HG03469 (cell line): ENCODE measurements around the gene FAM124A.

Experiments used
- ATAC-seq: cut with Tn5 transposase; IDR thresholded peaks from one replicate; pipeline ENCODE4 v1.9.1; 2021; ENCODE audit warnings: mild to moderate bottlenecking, moderate library complexity, moderate number of reproducible peaks; ENCODE audit not compliant: unreplicated experiment

FAM124A gene

GRCh38 chr13:51241720-51242119 lies 19.5 kb downstream of the FAM124A start:
- no peak for ATAC-seq

- ATAC-seq, result no peak
Observed at GRCh38 chr13:51243227-51243626, 21.0 kb downstream of the FAM124A start.

GRCh38 chr13:51243832-51244231 lies 21.6 kb downstream of the FAM124A start:
- no peak for ATAC-seq

- ATAC-seq, result no peak
Observed at GRCh38 chr13:51244637-51245405, 22.6 kb downstream of the FAM124A start.

- no peak for ATAC-seq
Observed at GRCh38 chr13:51245583-51245982, 23.4 kb downstream of the FAM124A start.

GRCh38 chr13:51246025-51246417 lies 23.8 kb downstream of the FAM124A start:
- ATAC-seq, result no peak

- ATAC-seq, result no peak
Observed at GRCh38 chr13:51246418-51247277, 24.4 kb downstream of the FAM124A start.

GRCh38 chr13:51249255-51249654 lies 27.1 kb downstream of the FAM124A start:
- no peak for ATAC-seq

- ATAC-seq, result no peak
Observed at GRCh38 chr13:51249770-51250741, 27.9 kb downstream of the FAM124A start.

- no peak for ATAC-seq
Observed at GRCh38 chr13:51251480-51251879, 29.3 kb downstream of the FAM124A start.

- ATAC-seq, result no peak
Observed at GRCh38 chr13:51252954-51253532, 30.8 kb downstream of the FAM124A start.

GRCh38 chr13:51255556-51255955 lies 33.4 kb downstream of the FAM124A start:
- no peak for ATAC-seq

GRCh38 chr13:51257187-51257586 lies 35.0 kb downstream of the FAM124A start:
- no peak for ATAC-seq

GRCh38 chr13:51258612-51259548 lies 36.7 kb downstream of the FAM124A start:
- no peak for ATAC-seq

- no peak for ATAC-seq
Observed at GRCh38 chr13:51260154-51260553, 38.0 kb downstream of the FAM124A start.

- no peak for ATAC-seq
Observed at GRCh38 chr13:51261610-51262249, 39.5 kb downstream of the FAM124A start.

- ATAC-seq, result no peak
Observed at GRCh38 chr13:51262501-51263211, 40.5 kb downstream of the FAM124A start.

- no peak for ATAC-seq
Observed at GRCh38 chr13:51266642-51267041, 44.4 kb downstream of the FAM124A start.
